Measurements from ENCODE around the gene HESX1.

Gene HESX1

GRCh38 chr3:57199895-57200297 is at the start of gene HESX1:
HESX1 (minus strand) TSS chr3:57199978; CDS start chr3:57199918, 60 bp downstream.
- Histone ChIP-seq H3K36me3 (ENCODE audit: insufficient read depth, low read length) (no peaks in the 10 kb centered on the region), H3K27ac (no peak within 1 kb of the TSS), H3K9me3 (ENCODE audit: low read depth, low read length) (no peaks in the 10 kb centered on the region), H3K9ac (ENCODE audit: insufficient read length) (no peak within 1 kb of the TSS), H3K4me3 (no peak within 1 kb of the TSS)
- no peak for DNase-seq (ENCODE audit: low read depth, low spot score)
- TF ChIP-seq POLR2AphosphoS5 (IDR thresholded peaks at IDR 0.05; ENCODE audit: borderline replicate concordance, low read depth, low read length) (no peak), EZH2 (IDR thresholded peaks at IDR 0.05) (no peak), FOXP2 (optimal IDR thresholded peaks at IDR 0.05; ENCODE audit: control extremely low read depth, extremely low read length, insufficient read depth) (no peak)

- peaks cover 16% of the 10 kb centered on the region; the same call in 1 of the 2 replicates for H3K36me3 ChIP-seq (ENCODE audit: insufficient read depth, low read length)
- H3K4me3 ChIP-seq: no peak overlapping the region
- H3K9me3 ChIP-seq (ENCODE audit: low read depth, low read length): no peaks in the 10 kb centered on the region
- H3K27ac ChIP-seq: no peak overlapping the region
- DNase-seq (ENCODE audit: low read depth, low spot score): no peak
- TF ChIP-seq EZH2 (IDR thresholded peaks at IDR 0.05) (no peak), POLR2AphosphoS5 (IDR thresholded peaks at IDR 0.05; ENCODE audit: borderline replicate concordance, low read depth, low read length) (no peak), FOXP2 (optimal IDR thresholded peaks at IDR 0.05; ENCODE audit: control extremely low read depth, extremely low read length, insufficient read depth) (no peak)
- H3K9ac ChIP-seq (ENCODE audit: insufficient read length): no peak overlapping the region
These were observed 45.2 kb upstream of the HESX1 start for GRCh38 chr3:57244946-57245345.

- H3K9me3 ChIP-seq (ENCODE audit: low read depth, low read length): no peaks in the 10 kb centered on the region
- no peak for TF ChIP-seq FOXP2 (optimal IDR thresholded peaks at IDR 0.05; ENCODE audit: control extremely low read depth, extremely low read length, insufficient read depth)
- DNase-seq (ENCODE audit: low read depth, low spot score): no peak
- no peak overlapping the region for H3K4me3 ChIP-seq
- no peak overlapping the region for H3K9ac ChIP-seq (ENCODE audit: insufficient read length)
- H3K27ac ChIP-seq: no peak overlapping the region
- H3K36me3 ChIP-seq (ENCODE audit: insufficient read depth, low read length): peaks cover 18% of the 10 kb centered on the region
These were observed 35.1 kb upstream of the HESX1 start for GRCh38 chr3:57234613-57235575.

GRCh38 chr3:57233799-57234198 is 34.0 kb upstream of the HESX1 start:
- Histone ChIP-seq H3K27ac (no peak overlapping the region), H3K4me3 (no peak overlapping the region), H3K9me3 (ENCODE audit: low read depth, low read length) (no peaks in the 10 kb centered on the region), H3K36me3 (ENCODE audit: insufficient read depth, low read length) (peaks cover 9% of the 10 kb centered on the region), H3K9ac (ENCODE audit: insufficient read length) (no peak overlapping the region)
- TF ChIP-seq FOXP2 (optimal IDR thresholded peaks at IDR 0.05; ENCODE audit: control extremely low read depth, extremely low read length, insufficient read depth) (no peak), EZH2 (IDR thresholded peaks at IDR 0.05) (no peak), POLR2AphosphoS5 (IDR thresholded peaks at IDR 0.05; ENCODE audit: borderline replicate concordance, low read depth, low read length) (no peak)
- no peak for DNase-seq (ENCODE audit: low read depth, low spot score)

GRCh38 chr3:57230006-57230405 is 30.2 kb upstream of the HESX1 start:
- Histone ChIP-seq H3K36me3 (ENCODE audit: insufficient read depth, low read length) (no peaks in the 10 kb centered on the region), H3K9me3 (ENCODE audit: low read depth, low read length) (no peaks in the 10 kb centered on the region), H3K27ac (no peak overlapping the region), H3K9ac (ENCODE audit: insufficient read length) (no peak overlapping the region), H3K4me3 (no peak overlapping the region)
- DNase-seq (ENCODE audit: low read depth, low spot score): no peak
- no peak for TF ChIP-seq EZH2 (IDR thresholded peaks at IDR 0.05)
- no peak for TF ChIP-seq FOXP2 (optimal IDR thresholded peaks at IDR 0.05; ENCODE audit: control extremely low read depth, extremely low read length, insufficient read depth)
- TF ChIP-seq POLR2AphosphoS5 (IDR thresholded peaks at IDR 0.05; ENCODE audit: borderline replicate concordance, low read depth, low read length): no peak

- no peaks in the 10 kb centered on the region for H3K9me3 ChIP-seq (ENCODE audit: low read depth, low read length)
- H3K9ac ChIP-seq (ENCODE audit: insufficient read length): peak overlapping the region; percentile 65
- no peak overlapping the region for H3K27ac ChIP-seq
- peak overlapping the region; percentile 90 for H3K4me3 ChIP-seq
- DNase-seq (ENCODE audit: low read depth, low spot score): no peak
- H3K36me3 ChIP-seq (ENCODE audit: insufficient read depth, low read length): no peaks in the 10 kb centered on the region
- no peak for TF ChIP-seq EZH2 (IDR thresholded peaks at IDR 0.05)
- no peak for TF ChIP-seq FOXP2 (optimal IDR thresholded peaks at IDR 0.05; ENCODE audit: control extremely low read depth, extremely low read length, insufficient read depth)
- no peak for TF ChIP-seq POLR2AphosphoS5 (IDR thresholded peaks at IDR 0.05; ENCODE audit: borderline replicate concordance, low read depth, low read length)
These were observed 28.4 kb upstream of the HESX1 start for GRCh38 chr3:57227930-57228751.

- H3K36me3 ChIP-seq (ENCODE audit: insufficient read depth, low read length): no peaks in the 10 kb centered on the region
- H3K9me3 ChIP-seq (ENCODE audit: low read depth, low read length): no peaks in the 10 kb centered on the region
- peak within 1 kb of the TSS; percentile 65 for H3K9ac ChIP-seq (ENCODE audit: insufficient read length)
- no peak within 1 kb of the TSS for H3K27ac ChIP-seq
- H3K4me3 ChIP-seq: peak within 1 kb of the TSS; percentile 90
- TF ChIP-seq FOXP2 (optimal IDR thresholded peaks at IDR 0.05; ENCODE audit: control extremely low read depth, extremely low read length, insufficient read depth) (no peak), POLR2AphosphoS5 (IDR thresholded peaks at IDR 0.05; ENCODE audit: borderline replicate concordance, low read depth, low read length) (peak; percentile 90)
- no peak for DNase-seq (ENCODE audit: low read depth, low spot score)
These were observed 27.6 kb upstream of the HESX1 start, which contains the start of gene APPL1 for GRCh38 chr3:57227204-57227929. APPL1 (plus strand) TSS chr3:57227729; CDS start chr3:57227884, 155 bp downstream.

Measured in SK-N-MC (cell line).